ENCODE data around the gene FAT3.

GRCh38 chr11:92192141-92192540 is 32.5 kb upstream of the FAT3 start:
- TF ChIP-seq, protein P1, sequence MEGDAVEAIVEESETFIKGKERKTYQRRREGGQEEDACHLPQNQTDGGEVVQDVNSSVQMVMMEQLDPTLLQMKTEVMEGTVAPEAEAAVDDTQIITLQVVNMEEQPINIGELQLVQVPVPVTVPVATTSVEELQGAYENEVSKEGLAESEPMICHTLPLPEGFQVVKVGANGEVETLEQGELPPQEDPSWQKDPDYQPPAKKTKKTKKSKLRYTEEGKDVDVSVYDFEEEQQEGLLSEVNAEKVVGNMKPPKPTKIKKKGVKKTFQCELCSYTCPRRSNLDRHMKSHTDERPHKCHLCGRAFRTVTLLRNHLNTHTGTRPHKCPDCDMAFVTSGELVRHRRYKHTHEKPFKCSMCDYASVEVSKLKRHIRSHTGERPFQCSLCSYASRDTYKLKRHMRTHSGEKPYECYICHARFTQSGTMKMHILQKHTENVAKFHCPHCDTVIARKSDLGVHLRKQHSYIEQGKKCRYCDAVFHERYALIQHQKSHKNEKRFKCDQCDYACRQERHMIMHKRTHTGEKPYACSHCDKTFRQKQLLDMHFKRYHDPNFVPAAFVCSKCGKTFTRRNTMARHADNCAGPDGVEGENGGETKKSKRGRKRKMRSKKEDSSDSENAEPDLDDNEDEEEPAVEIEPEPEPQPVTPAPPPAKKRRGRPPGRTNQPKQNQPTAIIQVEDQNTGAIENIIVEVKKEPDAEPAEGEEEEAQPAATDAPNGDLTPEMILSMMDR (conservative IDR thresholded peaks at IDR 0.05; ENCODE audit: low read length): no peak
- no peak for TF ChIP-seq EZH2phosphoT487 (IDR thresholded peaks at IDR 0.05; ENCODE audit: borderline replicate concordance, low read depth, low read length)

Measured in OCI-LY7 (cell line).